HepG2 (cell line): ENCODE results near the gene ARL4D. TPM values are rescaled to one million over a fixed set of nuclear protein-coding genes. Genes with fewer than 3 reads are reported as not detected.

Experiments
- ATAC-seq: fragments of 200-7000 bp; cut with Tn5 transposase; 3 replicates; pipeline ENCODE4 v1.9.1; 2020; ENCODE audit warnings: mild to moderate bottlenecking, moderate library complexity
- BruUV-seq: library from RNA; stranded (reverse); fragments of 400-500 nt; replicated peaks from 2 replicates; lab custom pipeline; 2021; lab: Mats Ljungman, UMichigan
- CTCF ChIA-PET: fragments of 300-600 bp; formaldehyde crosslinking; extraction: SDS; loops from one replicate; lab custom pipeline; 2021; ENCODE audit warnings: low total read pairs, inconsistent platforms, low intra/inter-chr PET ratio; lab: Yijun Ruan, JAX
- POLR2A ChIA-PET: fragments of 350-600 bp; sonication (Branson Sonifier 250); formaldehyde crosslinking; loops from one replicate; lab custom pipeline; 2020; ENCODE audit warnings: antibody characterized with exemption, inconsistent platforms; lab: Yijun Ruan, JAX
- DNase-seq: peaks from one replicate; pipeline ENCODE4 v3.0.0-alpha.2; 2015; ENCODE audit warnings: low spot score
- FAIRE-seq: peaks from 3 replicates; lab custom pipeline; 2011; peaks lifted over from hg19 to GRCh38; lab: Jason Lieb, UNC
- H2AFZ ChIP-seq: one replicate; pipeline ENCODE4 v1.6.1; 2011; ENCODE audit warnings: low read length, inconsistent platforms
- H3K27ac ChIP-seq: fragments of 300-600 bp; 3 replicates; pipeline ENCODE4 v1.8.0; 2011; ENCODE audit warnings: mixed run types, mild to moderate bottlenecking, mixed read lengths, low read length, inconsistent platforms; ENCODE audit not compliant: insufficient read depth; ENCODE audit errors: extremely low read length
- H3K27me3 ChIP-seq, 2 experiments: fragments of 200-600 bp in 1 of 2; 2 replicates in 1 of 2; 3 replicates in 1 of 2; pipeline versions ENCODE4 v1.6.0 to v1.8.0; 2011; ENCODE audit warnings: low read length in 2 of 2, mild to moderate bottlenecking in 2 of 2, moderate library complexity in 2 of 2, inconsistent platforms in 1 of 2; ENCODE audit not compliant: insufficient read depth in 2 of 2, control insufficient read depth in 1 of 2
- H3K36me3 ChIP-seq, 2 experiments: fragments of 200-600 bp in 1 of 2; replicated peaks in 1 of 2; 2 replicates in 1 of 2; 3 replicates in 1 of 2; pipeline versions ENCODE4 v1.5.1 to v1.8.0; 2011; ENCODE audit warnings: low read length in 2 of 2, inconsistent platforms in 1 of 2; ENCODE audit not compliant: insufficient read depth in 2 of 2, control insufficient read depth in 1 of 2
- H3K4me1 ChIP-seq: 2 replicates; pipeline ENCODE4 v1.5.1; 2012; ENCODE audit warnings: low read length, inconsistent platforms; ENCODE audit not compliant: insufficient read depth
- H3K4me2 ChIP-seq: 2 replicates; pipeline ENCODE4 v1.6.0; 2011; ENCODE audit warnings: low read depth, low read length, inconsistent platforms
- H3K4me3 ChIP-seq, 3 experiments: fragments of 200-600 bp in 1 of 3; sonication (generic), shearing (Covaris generic) in 1 of 3; replicated peaks in 1 of 3; 2 replicates each; pipeline ENCODE4 v1.5.1; 2011 to 2016; ENCODE audit warnings: low read length in 3 of 3, inconsistent platforms in 2 of 3, low read depth in 2 of 3, mild to moderate bottlenecking in 2 of 3, control low read depth in 1 of 3, mixed read lengths in 1 of 3; ENCODE audit not compliant: insufficient read depth in 1 of 3
- H3K79me2 ChIP-seq: one replicate; pipeline ENCODE4 v1.6.1; 2011; ENCODE audit warnings: low read length, inconsistent platforms; ENCODE audit not compliant: insufficient read depth
- H3K9ac ChIP-seq: 2 replicates; pipeline ENCODE4 v1.6.0; 2011; ENCODE audit warnings: mild to moderate bottlenecking, low read depth, low read length, inconsistent platforms; ENCODE audit not compliant: insufficient read depth
- H3K9me3 ChIP-seq: 2 replicates; pipeline ENCODE4 v1.5.1; 2012; ENCODE audit warnings: mild to moderate bottlenecking, low read length
- H4K20me1 ChIP-seq: 2 replicates; pipeline ENCODE4 v1.6.0; 2011; ENCODE audit warnings: inconsistent platforms, mild to moderate bottlenecking, low read length, moderate library complexity; ENCODE audit not compliant: insufficient read depth
- CHD4 ChIP-seq: fragments of 200-600 bp; sonication (generic); IDR thresholded peaks from 2 replicates; pipeline ENCODE4 v1.7.0; 2017; ENCODE audit warnings: mild to moderate bottlenecking, low read length, borderline replicate concordance
- IKZF1 ChIP-seq: fragments of 450-650 bp; IDR thresholded peaks from 2 replicates; pipeline ENCODE4 v1.7.1; 2016
- MTA3 ChIP-seq: sonication (generic); formaldehyde crosslinking; IDR thresholded peaks from 2 replicates; pipeline ENCODE4 v1.4.0; 2020; ENCODE audit warnings: missing genetic modification reagents
- RFXANK ChIP-seq: IDR thresholded peaks from 2 replicates; pipeline ENCODE4 v1.6.1; 2016
- RFXAP ChIP-seq: sonication (generic); formaldehyde crosslinking; IDR thresholded peaks from 2 replicates; pipeline ENCODE4 v1.4.0; 2020; ENCODE audit warnings: missing genetic modification reagents, borderline replicate concordance
- SETDB1 ChIP-seq: sonication (generic); formaldehyde crosslinking; IDR thresholded peaks from 2 replicates; pipeline ENCODE4 v1.5.1; 2020; ENCODE audit warnings: missing genetic modification reagents, mild to moderate bottlenecking, borderline replicate concordance
- TBX3 ChIP-seq: fragments of 450-650 bp; IDR thresholded peaks from 2 replicates; pipeline ENCODE4 v1.6.1; 2017; ENCODE audit warnings: antibody characterized with exemption, mild to moderate bottlenecking, inconsistent platforms, borderline replicate concordance
- TFDP2 ChIP-seq: sonication (generic); formaldehyde crosslinking; IDR thresholded peaks from 2 replicates; pipeline ENCODE4 v1.4.0; 2020; ENCODE audit warnings: missing genetic modification reagents
- ZBTB34 ChIP-seq: sonication (generic); formaldehyde crosslinking; IDR thresholded peaks from 2 replicates; pipeline ENCODE4 v1.8.0; 2022; ENCODE audit warnings: mild to moderate bottlenecking, missing genetic modification reagents
- ZMAT5 ChIP-seq: sonication (generic); formaldehyde crosslinking; IDR thresholded peaks from 2 replicates; pipeline ENCODE4 v1.5.0; 2020; ENCODE audit warnings: mild to moderate bottlenecking, low read depth, missing genetic modification reagents, borderline replicate concordance
- ZNF225 ChIP-seq: sonication (generic); formaldehyde crosslinking; IDR thresholded peaks from 2 replicates; pipeline ENCODE4 v1.4.0; 2020; ENCODE audit warnings: mild to moderate bottlenecking, missing genetic modification reagents
- ZNF546 ChIP-seq: sonication (generic); formaldehyde crosslinking; conservative IDR thresholded peaks from 2 replicates; pipeline ENCODE4 v1.8.1; 2023; ENCODE audit warnings: mild to moderate bottlenecking, missing genetic modification reagents
- WGBS: methylation state at CpG from one replicate; pipeline ENCODE4 v1.1.6; 2017; ENCODE audit warnings: low lambda C conversion rate; 5-methylcytosine and 5-hydroxymethylcytosine counted together
- in situ Hi-C: cut with HindIII; loops from 2 replicates; pipeline ENCODE4 v1.10.0; 2017; ENCODE audit warnings: low pct_unique_long_range_greater_than_20kb; ENCODE audit not compliant: extremely low pct_ligation_motif_present
- intact Hi-C: fragments of 100-400 bp; cut with micrococcal nuclease; formaldehyde crosslinking; loops from one replicate; pipeline ENCODE4 v1.10.0; 2022; ENCODE audit not compliant: unreplicated experiment
- polyA plus RNA-seq, 8 experiments: library from polyadenylated mRNA; depleted of rRNA in 3 of 8; stranded (reverse) in 7 of 8; unstranded in 1 of 8; fragments of >200 nt; fragmentation: Illumina TruSeq in 4 of 8; extraction: Trizol in 4 of 8; gene quantifications; 2 replicates each; pipeline versions ENCODE4 v1.2.1 to v1.2.3, GENCODE V29; 2011 to 2016; ENCODE audit warnings: low read depth in 4 of 8, missing spikeins in 1 of 8, mixed read lengths in 1 of 8; ENCODE audit not compliant: insufficient read depth in 1 of 8
- total RNA-seq, 5 experiments: library from RNA; depleted of rRNA; stranded (reverse); fragments of >200 nt; fragmentation: Illumina TruSeq; extraction: Trizol; gene quantifications; 2 replicates each; pipeline ENCODE4 v1.2.3, GENCODE V29; 2016; ENCODE audit warnings: low read depth in 1 of 5
- TF ChIP-seq, protein P1 (sequence below): sonication (generic); formaldehyde crosslinking; IDR thresholded peaks from 2 replicates; pipeline ENCODE4 v1.4.0; 2020; ENCODE audit warnings: missing genetic modification reagents, mild to moderate bottlenecking, borderline replicate concordance

Gene ARL4D
- total and polyA plus RNA-seq, 2 of the 13 experiments (the other 11 are each of a cell fraction or from before 2014, with no cell fraction given), result 9.0 to 25.9 TPM

- intact Hi-C loops, result no loop called here
- H3K9ac ChIP-seq, result no peak overlapping the region
- TF ChIP-seq SETDB1 (CRISPR knock-in tag), result no peak
- TF ChIP-seq, all 625 proteins: peak for 0
- Histone ChIP-seq H3K79me2 (no peaks in the 10 kb centered on the region), H3K4me3 (no peak overlapping the region), H3K27ac (no peak overlapping the region), H3K36me3 (no peaks in the 10 kb centered on the region), H3K4me1 (peaks cover 46% of the 10 kb centered on the region), H3K9me3 (no peaks in the 10 kb centered on the region), H3K27me3 (peaks cover 2 to 22% of the 10 kb centered on the region in 2 experiments; a peak in 3 of 5 replicates), H4K20me1 (no peaks in the 10 kb centered on the region), H2AFZ (no peak overlapping the region), H3K4me2 (no peak overlapping the region)
- ChIA-PET POLR2A (interaction anchor here (1.0 to 6.6 kb wide), 3 partner anchors 13 to 43 kb away, joined by 3 to 71 read pairs (median 10); partner anchors contain the start of gene ARL4D), CTCF (no interaction called here)
- no TSS peak for BruUV-seq
- no peak for FAIRE-seq
- DNase-seq, result no peak
- no peak for ATAC-seq
- in situ Hi-C loops, result no loop called here
Observed at GRCh38 chr17:43411369-43411677, 12.5 kb downstream of the ARL4D start.

DNA sequence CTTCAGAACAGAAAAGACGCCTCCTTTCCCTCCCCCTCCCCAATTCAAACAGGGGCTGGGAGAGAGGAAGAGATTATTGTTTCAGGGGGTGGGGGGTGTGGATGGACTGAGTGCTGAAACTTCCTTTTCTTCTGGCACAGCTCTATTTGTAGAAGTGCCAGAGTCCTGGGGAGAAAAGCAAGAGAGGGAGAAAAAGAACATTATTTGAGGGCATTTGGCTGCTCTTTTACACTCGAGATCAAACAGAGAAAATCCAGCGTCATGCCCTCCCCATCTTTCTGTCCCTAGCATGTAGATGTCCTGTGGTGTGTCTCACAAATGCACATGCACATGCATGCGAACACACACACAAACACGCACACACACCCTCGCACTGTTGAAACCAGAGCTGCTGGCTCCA is 13.0 kb downstream of the ARL4D start:
- no peak for DNase-seq
- H3K4me2 ChIP-seq, result no peak overlapping the region
- peaks cover 46% of the 10 kb centered on the region for H3K4me1 ChIP-seq
- WGBS, result 50% methylated on average over 6 of the region's 6 CpGs
- H2AFZ ChIP-seq, result no peak overlapping the region
- in situ Hi-C loops (no loop called here), intact Hi-C loops (no loop called here)
- ChIA-PET CTCF (no interaction called here), POLR2A (interaction anchor here (0.7 to 6.6 kb wide), 4 partner anchors 14 to 55 kb away, joined by 3 to 71 read pairs (median 7); partner anchors contain the start of gene ARL4D)
- no peak overlapping the region for H3K9ac ChIP-seq
- FAIRE-seq, result no peak
- H3K36me3 ChIP-seq, result no peaks in the 10 kb centered on the region
- no peak overlapping the region for H3K27ac ChIP-seq
- no peaks in the 10 kb centered on the region for H4K20me1 ChIP-seq
- no peak overlapping the region for H3K4me3 ChIP-seq
- H3K27me3 ChIP-seq, result peaks cover 2 to 26% of the 10 kb centered on the region in 2 experiments; a peak in 3 of 5 replicates
- no peak for ATAC-seq
- no peaks in the 10 kb centered on the region for H3K9me3 ChIP-seq
- no peaks in the 10 kb centered on the region for H3K79me2 ChIP-seq
- BruUV-seq, result no TSS peak
- no peak for TF ChIP-seq TFDP2
- no peak for TF ChIP-seq ZNF225 (CRISPR knock-in tag)
- no peak for TF ChIP-seq TBX3
- no peak for TF ChIP-seq MTA3
- TF ChIP-seq CHD4, result no peak
- TF ChIP-seq ZBTB34 (CRISPR knock-in tag), result no peak
- no peak for TF ChIP-seq ZNF546 (CRISPR knock-in tag)
- no peak for TF ChIP-seq ZMAT5 (CRISPR knock-in tag)
- TF ChIP-seq RFXAP (CRISPR knock-in tag), result no peak
- TF ChIP-seq, protein P1, sequence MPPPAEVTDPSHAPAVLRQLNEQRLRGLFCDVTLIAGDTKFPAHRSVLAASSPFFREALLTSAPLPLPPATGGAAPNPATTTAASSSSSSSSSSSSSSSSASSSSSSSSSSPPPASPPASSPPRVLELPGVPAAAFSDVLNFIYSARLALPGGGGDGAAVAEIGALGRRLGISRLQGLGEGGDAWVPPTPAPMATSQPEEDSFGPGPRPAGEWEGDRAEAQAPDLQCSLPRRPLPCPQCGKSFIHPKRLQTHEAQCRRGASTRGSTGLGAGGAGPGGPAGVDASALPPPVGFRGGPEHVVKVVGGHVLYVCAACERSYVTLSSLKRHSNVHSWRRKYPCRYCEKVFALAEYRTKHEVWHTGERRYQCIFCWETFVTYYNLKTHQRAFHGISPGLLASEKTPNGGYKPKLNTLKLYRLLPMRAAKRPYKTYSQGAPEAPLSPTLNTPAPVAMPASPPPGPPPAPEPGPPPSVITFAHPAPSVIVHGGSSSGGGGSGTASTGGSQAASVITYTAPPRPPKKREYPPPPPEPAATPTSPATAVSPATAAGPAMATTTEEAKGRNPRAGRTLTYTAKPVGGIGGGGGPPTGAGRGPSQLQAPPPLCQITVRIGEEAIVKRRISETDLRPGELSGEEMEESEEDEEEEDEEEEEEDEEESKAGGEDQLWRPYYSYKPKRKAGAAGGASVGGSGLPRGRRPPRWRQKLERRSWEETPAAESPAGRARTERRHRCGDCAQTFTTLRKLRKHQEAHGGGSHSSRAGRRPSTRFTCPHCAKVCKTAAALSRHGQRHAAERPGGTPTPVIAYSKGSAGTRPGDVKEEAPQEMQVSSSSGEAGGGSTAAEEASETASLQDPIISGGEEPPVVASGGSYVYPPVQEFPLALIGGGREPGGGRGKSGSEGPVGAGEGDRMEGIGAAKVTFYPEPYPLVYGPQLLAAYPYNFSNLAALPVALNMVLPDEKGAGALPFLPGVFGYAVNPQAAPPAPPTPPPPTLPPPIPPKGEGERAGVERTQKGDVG (CRISPR knock-in tag), result no peak
- TF ChIP-seq IKZF1, result no peak
- no peak for TF ChIP-seq RFXANK (CRISPR knock-in tag)
